H1 (cell line): ENCODE measurements around the gene SERPINB5. TPM values are rescaled to one million over a fixed set of nuclear protein-coding genes. Genes with fewer than 3 reads are reported as not detected.

ENCODE experiments used
- CBX8 ChIP-seq: fragments of 300-800, 300-1000 bp; sonication (generic); IDR thresholded peaks from 2 replicates; pipeline ENCODE4 v1.7.1; 2016; ENCODE audit warnings: low read depth, low read length, borderline replicate concordance
- CTBP2 ChIP-seq: IDR thresholded peaks from 2 replicates; pipeline ENCODE4 v1.7.0; 2011; ENCODE audit warnings: borderline replicate concordance, mild to moderate bottlenecking, moderate library complexity, mixed read lengths, low read length; ENCODE audit not compliant: insufficient read depth, insufficient read length
- KDM5A ChIP-seq: fragments of 200-600 bp; IDR thresholded peaks from 2 replicates; pipeline ENCODE4 v1.7.1; 2012; ENCODE audit warnings: mild to moderate bottlenecking, low read length, inconsistent platforms, mixed read lengths
- NANOG ChIP-seq: IDR thresholded peaks from 2 replicates; pipeline ENCODE4 v1.6.1; 2011; ENCODE audit warnings: low read length, low read depth, mild to moderate bottlenecking, inconsistent platforms; ENCODE audit not compliant: insufficient read depth, poor library complexity, severe bottlenecking
- SUZ12 ChIP-seq: fragments of 200-600 bp; sonication (generic); IDR thresholded peaks from 2 replicates; pipeline ENCODE4 v1.6.1; 2012; ENCODE audit warnings: mild to moderate bottlenecking, inconsistent platforms, low read length, moderate library complexity, mixed read lengths
- TAF1 ChIP-seq: IDR thresholded peaks from 2 replicates; pipeline ENCODE4 v1.6.1; 2011; ENCODE audit warnings: mild to moderate bottlenecking, low read depth, low read length
- polyA plus RNA-seq, 7 experiments: library from polyadenylated mRNA; depleted of rRNA in 3 of 7; stranded (reverse) in 5 of 7; unstranded in 2 of 7; fragments of >200 nt in 5 of 7; fragments of 200-250 nt in 2 of 7; gene quantifications; 1 replicate in 5 of 7; 2 replicates in 1 of 7; 4 replicates in 1 of 7; pipeline versions ENCODE4 v1.2.1 to v1.2.3, GENCODE V29; 2011 to 2013; ENCODE audit warnings: missing spikeins in 2 of 7, mixed read lengths in 2 of 7
- total RNA-seq: library from RNA; stranded (reverse); fragmentation: NEBNext Ultra II Directional; extraction: Animal tissue kit (Norgen Biotek cat#: 25700); gene quantifications from 2 replicates; pipeline ENCODE4 v1.2.1, GENCODE V29; 2021

The SERPINB5 gene
- total and polyA plus RNA-seq, 2 of the 8 experiments (the other 6 are each of a cell fraction or from before 2014, with no cell fraction given) = 0.03 TPM; not detected in 1

DNA sequence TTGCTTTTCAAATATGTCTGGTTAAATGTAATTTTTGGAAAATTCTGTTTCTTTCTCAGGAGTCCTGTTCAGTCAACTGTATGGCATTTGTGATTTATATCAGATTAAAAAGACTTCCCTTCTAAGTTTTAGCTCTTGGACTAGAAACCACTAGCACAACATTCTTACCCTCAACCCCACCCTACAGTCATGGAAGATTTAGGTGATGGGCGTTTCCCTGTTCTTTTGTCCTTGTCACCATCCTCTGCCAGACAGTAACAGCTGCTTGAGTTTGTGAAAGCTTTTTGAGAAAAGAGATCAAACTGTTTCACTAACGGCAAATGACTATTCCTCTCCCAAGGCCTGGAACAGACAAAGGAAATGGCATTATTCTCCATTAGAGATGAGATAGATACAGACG lies 31.8 kb downstream of the SERPINB5 start (continued):
- TF ChIP-seq SUZ12 (no peak), KDM5A (no peak), CTBP2 (no peak), TAF1 (no peak), CBX8 (no peak), NANOG (no peak)
